HCT116 (cell line): ENCODE measurements around the gene ADARB2. TPM values are rescaled to one million over a fixed set of nuclear protein-coding genes. Genes with fewer than 3 reads are reported as not detected.

Experiments used
- ATAC-seq: fragments of 200-7000 bp; cut with Tn5 transposase; 2 replicates; pipeline ENCODE4 v1.9.1; 2020; ENCODE audit warnings: mild to moderate bottlenecking, moderate library complexity
- BruUV-seq: library from RNA; stranded (reverse); fragments of 400-500 nt; replicated peaks from 2 replicates; lab custom pipeline; 2021; lab: Mats Ljungman, UMichigan
- CTCF ChIA-PET: fragments of 300-600 bp; sonication (Branson Sonifier 250); formaldehyde crosslinking; loops from one replicate; lab custom pipeline; 2021; ENCODE audit warnings: antibody characterized with exemption; lab: Charles Lee
- POLR2A ChIA-PET: fragments of 300-600, 350-600 bp; sonication (Branson Sonifier 250); formaldehyde crosslinking; loops from one replicate; lab custom pipeline; 2021; ENCODE audit warnings: antibody characterized with exemption; lab: Charles Lee
- RAD21 ChIA-PET, 2 experiments: fragments of 300-600 bp; sonication (Branson Sonifier 250); formaldehyde crosslinking; loops; one replicate each; lab custom pipeline; 2023; ENCODE audit warnings: low total read pairs in 2 of 2; ENCODE audit not compliant: uncharacterized antibody in 2 of 2, unreplicated experiment in 2 of 2, low non-redundant PET in 1 of 2; lab: Charles Lee
- DNase-seq: peaks from one replicate; pipeline ENCODE4 v3.0.0-alpha.2; 2010; ENCODE audit warnings: low read depth, low spot score
- H2AFZ ChIP-seq: fragments of 200-600 bp; shearing (Covaris generic), sonication (generic); 2 replicates; pipeline ENCODE4 v1.6.1; 2017; ENCODE audit warnings: low read depth, mixed run types, mixed read lengths, antibody characterized with exemption, low read length; ENCODE audit not compliant: poor library complexity, severe bottlenecking
- H3K27ac ChIP-seq: 2 replicates; pipeline ENCODE4 v1.5.1; 2012; ENCODE audit warnings: low read depth, low read length
- H3K27me3 ChIP-seq: fragments of 200-600 bp; sonication (generic); 2 replicates; pipeline ENCODE4 v1.6.1; 2016; ENCODE audit warnings: mixed run types, low read length, mixed read lengths; ENCODE audit not compliant: insufficient read depth
- H3K36me3 ChIP-seq, 2 experiments: fragments of 200-500 bp in 1 of 2; fragments of 200-600 bp in 1 of 2; sonication (Bioruptor generic) in 1 of 2; sonication (generic) in 1 of 2; 2 replicates each; pipeline versions ENCODE4 v1.5.1 to v1.6.1; 2014 to 2016; ENCODE audit warnings: low read length in 2 of 2, inconsistent platforms in 1 of 2, mixed read lengths in 1 of 2, mixed run types in 1 of 2; ENCODE audit not compliant: insufficient read depth in 2 of 2, control insufficient read depth in 1 of 2
- H3K4me1 ChIP-seq, 2 experiments: fragments of 200-600 bp in 1 of 2; sonication (generic) in 1 of 2; 2 replicates each; pipeline versions ENCODE4 v1.5.1 to v1.6.1; 2012 to 2017; ENCODE audit warnings: low read length in 2 of 2, inconsistent platforms in 1 of 2, mild to moderate bottlenecking in 1 of 2, mixed read lengths in 1 of 2, mixed run types in 1 of 2, moderate library complexity in 1 of 2; ENCODE audit not compliant: insufficient read depth in 2 of 2, control insufficient read depth in 1 of 2
- H3K4me2 ChIP-seq: fragments of 200-600 bp; sonication (generic); 2 replicates; pipeline ENCODE4 v1.6.1; 2017; ENCODE audit warnings: mixed run types, low read length, mixed read lengths
- H3K4me3 ChIP-seq, 2 experiments: fragments of 200-600 bp in 1 of 2; sonication (generic) in 1 of 2; replicated peaks in 1 of 2; 2 replicates each; pipeline ENCODE4 v1.5.1; 2011 to 2016; ENCODE audit warnings: low read length in 2 of 2, control low read depth in 1 of 2, low read depth in 1 of 2, mild to moderate bottlenecking in 1 of 2, mixed read lengths in 1 of 2, mixed run types in 1 of 2
- H3K79me2 ChIP-seq: fragments of 200-600 bp; sonication (generic); 2 replicates; pipeline ENCODE4 v1.6.1; 2017; ENCODE audit warnings: mild to moderate bottlenecking, mixed run types, low read length, moderate library complexity, mixed read lengths; ENCODE audit not compliant: insufficient read depth
- H3K9ac ChIP-seq: fragments of 200-600 bp; sonication (generic); 2 replicates; pipeline ENCODE4 v1.6.1; 2016; ENCODE audit warnings: low read length, mixed read lengths
- H3K9me2 ChIP-seq: fragments of 200-600 bp; sonication (generic), shearing (Covaris generic); 2 replicates; pipeline ENCODE4 v1.6.1; 2017; ENCODE audit warnings: mixed run types, mild to moderate bottlenecking, moderate library complexity; ENCODE audit not compliant: insufficient read depth
- H3K9me3 ChIP-seq, 2 experiments: fragments of 200-500 bp in 1 of 2; fragments of 200-600 bp in 1 of 2; sonication (Bioruptor generic) in 1 of 2; sonication (generic) in 1 of 2; 2 replicates each; pipeline ENCODE4 v1.6.1; 2014 to 2017; ENCODE audit warnings: low read length in 2 of 2, mixed read lengths in 2 of 2, inconsistent platforms in 1 of 2, low read depth in 1 of 2, mild to moderate bottlenecking in 1 of 2, mixed run types in 1 of 2, moderate library complexity in 1 of 2; ENCODE audit not compliant: control insufficient read depth in 1 of 2, insufficient read depth in 1 of 2
- H4K20me1 ChIP-seq: fragments of 200-600 bp; sonication (generic), shearing (Covaris generic); 2 replicates; pipeline ENCODE4 v1.6.1; 2017; ENCODE audit warnings: mixed run types, mild to moderate bottlenecking, moderate library complexity; ENCODE audit not compliant: insufficient read depth
- ATF3 ChIP-seq: IDR thresholded peaks from 2 replicates; pipeline ENCODE4 v1.6.1; 2012
- CBX3 ChIP-seq: IDR thresholded peaks from 2 replicates; pipeline ENCODE4 v1.6.1; 2012; ENCODE audit warnings: low read depth
- EGR1 ChIP-seq: IDR thresholded peaks from 2 replicates; pipeline ENCODE4 v1.6.1; 2012; ENCODE audit warnings: low read depth
- ELF1 ChIP-seq: IDR thresholded peaks from 2 replicates; pipeline ENCODE4 v1.6.1; 2012; ENCODE audit warnings: low read depth, borderline replicate concordance
- EZH2 ChIP-seq: fragments of 200-600 bp; sonication (generic); IDR thresholded peaks from 2 replicates; pipeline ENCODE4 v1.6.1; 2017; ENCODE audit warnings: antibody characterized with exemption, mixed run types
- EZH2phosphoT487 ChIP-seq: fragments of 200-600 bp; IDR thresholded peaks from 2 replicates; pipeline ENCODE4 v1.6.1; 2018; ENCODE audit warnings: antibody characterized with exemption, borderline replicate concordance
- FOSL1 ChIP-seq: IDR thresholded peaks from 2 replicates; pipeline ENCODE4 v1.6.1; 2012; ENCODE audit warnings: low read depth
- JUND ChIP-seq: IDR thresholded peaks from 2 replicates; pipeline ENCODE4 v1.6.1; 2012
- MAX ChIP-seq: IDR thresholded peaks from 2 replicates; pipeline ENCODE4 v1.6.1; 2012
- POLR2A ChIP-seq: IDR thresholded peaks from 2 replicates; pipeline ENCODE4 v1.7.0; 2011; ENCODE audit warnings: borderline replicate concordance; ENCODE audit not compliant: insufficient read depth, insufficient read length; ENCODE audit errors: extremely low read depth
- POLR2AphosphoS5 ChIP-seq: IDR thresholded peaks from 2 replicates; pipeline ENCODE4 v1.6.1; 2011; ENCODE audit warnings: mild to moderate bottlenecking, low read depth, low read length, moderate library complexity
- RAD21 ChIP-seq: IDR thresholded peaks from 2 replicates; pipeline ENCODE4 v1.6.1; 2012; ENCODE audit warnings: low read depth, mild to moderate bottlenecking
- REST ChIP-seq: IDR thresholded peaks from 2 replicates; pipeline ENCODE4 v1.6.1; 2012; ENCODE audit warnings: low read depth
- SIN3A ChIP-seq: IDR thresholded peaks from 2 replicates; pipeline ENCODE4 v1.6.1; 2012; ENCODE audit warnings: low read depth
- SP1 ChIP-seq: IDR thresholded peaks from 2 replicates; pipeline ENCODE4 v1.6.1; 2012; ENCODE audit warnings: low read depth
- SRF ChIP-seq: IDR thresholded peaks from 2 replicates; pipeline ENCODE4 v1.6.1; 2012; ENCODE audit warnings: low read depth
- TCF7L2 ChIP-seq: IDR thresholded peaks from 2 replicates; pipeline ENCODE4 v1.7.0; 2011; ENCODE audit warnings: borderline replicate concordance, inconsistent platforms; ENCODE audit not compliant: insufficient read depth, insufficient read length; ENCODE audit errors: extremely low read depth
- YY1 ChIP-seq: IDR thresholded peaks from 2 replicates; pipeline ENCODE4 v1.6.1; 2011; ENCODE audit warnings: low read length, low read depth, moderate library complexity, mild to moderate bottlenecking; ENCODE audit not compliant: insufficient replicate concordance; ENCODE audit errors: extremely low read depth
- ZNF274 ChIP-seq: fragments of 200-500 bp; sonication (Bioruptor generic); IDR thresholded peaks from 2 replicates; pipeline ENCODE4 v1.6.1; 2014; ENCODE audit warnings: mild to moderate bottlenecking, low read depth, low read length, inconsistent platforms
- intact Hi-C: fragments of 100-400 bp; cut with micrococcal nuclease; formaldehyde crosslinking; loops from 2 replicates; pipeline ENCODE4 v1.10.0; 2022
- total RNA-seq: library from RNA; stranded (reverse); gene quantifications from one replicate; pipeline ENCODE4 v1.2.1, GENCODE V29; 2021; ENCODE audit not compliant: unreplicated experiment

The ADARB2 gene
- total RNA-seq, 1 experiment from 2014 or later = not detected

DNA sequence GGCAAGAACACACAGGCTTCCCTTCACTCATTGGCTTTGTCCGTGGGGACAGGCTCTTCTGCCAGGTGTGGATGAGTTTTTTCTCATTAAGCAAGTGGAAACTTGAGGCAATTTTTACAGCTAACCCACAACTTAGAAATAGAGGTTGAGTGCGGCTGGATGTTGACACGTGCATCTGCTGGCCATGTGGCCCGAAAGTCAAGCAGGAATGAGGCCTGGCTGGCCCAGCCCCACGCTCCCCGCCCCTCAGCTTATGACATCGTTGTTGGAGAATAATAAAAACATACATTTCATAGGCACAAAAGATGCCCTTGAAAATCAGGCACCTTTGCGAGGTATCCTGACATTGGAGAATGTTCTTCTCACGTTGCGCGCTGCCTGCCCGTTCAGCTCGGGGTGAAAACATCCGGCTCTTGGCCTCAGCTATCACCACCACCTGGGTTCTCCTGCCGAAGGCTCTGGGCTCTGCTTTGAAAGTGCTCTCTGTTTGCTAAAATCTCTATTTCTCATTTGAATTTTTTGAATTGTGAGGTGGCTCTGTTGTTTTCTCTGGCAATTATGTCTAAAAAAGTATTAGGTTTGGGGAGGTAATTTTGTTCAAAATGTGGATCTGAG, 370.4 kb downstream of the ADARB2 start:
- Histone ChIP-seq H3K27ac (no peak overlapping the region), H3K4me1 (no peaks in the 10 kb centered on the region), H3K36me3 (no peaks in the 10 kb centered on the region), H4K20me1 (no peaks in the 10 kb centered on the region), H3K79me2 (no peaks in the 10 kb centered on the region), H3K9me3 (no peaks in the 10 kb centered on the region), H3K9me2 (no peaks in the 10 kb centered on the region)
- ATAC-seq (no peak), DNase-seq (no peak)
- POLR2A ChIA-PET = no interaction called here
- TF ChIP-seq EZH2phosphoT487 (no peak), CBX3 (no peak), MAX (no peak), RAD21 (no peak), POLR2AphosphoS5 (no peak), EZH2 (no peak)
- TF ChIP-seq, all 23 proteins: peak for 0
- no peak overlapping the region for H3K9ac ChIP-seq
- ChIA-PET CTCF (no interaction called here), RAD21 (no interaction called here)
- H3K27me3 ChIP-seq = 0 out of 2 replicates have a peak, but pooled peaks cover 9% of the 10 kb centered on the region
- no peak overlapping the region for H3K4me3 ChIP-seq
- no peak overlapping the region for H3K4me2 ChIP-seq
- BruUV-seq = no TSS peak
- no peak overlapping the region for H2AFZ ChIP-seq
- intact Hi-C loops = loop anchor here (5.0 kb wide), 1 partner anchor 255 kb away; no protein-coding TSS in a partner anchor

GRCh38 chr10:1366322-1366691, 371.0 kb downstream of the ADARB2 start:
- Histone ChIP-seq H3K27ac (no peak overlapping the region), H3K9ac (no peak overlapping the region), H3K79me2 (no peaks in the 10 kb centered on the region), H3K4me2 (no peak overlapping the region), H3K9me2 (no peaks in the 10 kb centered on the region), H3K9me3 (no peaks in the 10 kb centered on the region), H3K36me3 (no peaks in the 10 kb centered on the region), H4K20me1 (no peaks in the 10 kb centered on the region), H2AFZ (no peak overlapping the region), H3K4me3 (no peak overlapping the region), H3K27me3 (0 out of 2 replicates have a peak, but pooled peaks cover 7% of the 10 kb centered on the region), H3K4me1 (no peaks in the 10 kb centered on the region)
- DNase-seq = no peak
- ChIA-PET RAD21 (no interaction called here), POLR2A (no interaction called here), CTCF (no interaction called here)
- intact Hi-C loops = loop anchor here (5.0 kb wide), 1 partner anchor 254 kb away; no protein-coding TSS in a partner anchor
- ATAC-seq = no peak
- BruUV-seq = no TSS peak
- TF ChIP-seq POLR2A = no peak
- TF ChIP-seq SIN3A = no peak
- TF ChIP-seq JUND = no peak
- TF ChIP-seq RAD21 = no peak
- TF ChIP-seq ATF3 = no peak
- TF ChIP-seq POLR2AphosphoS5 = no peak
- TF ChIP-seq YY1 = no peak
- no peak for TF ChIP-seq FOSL1
- no peak for TF ChIP-seq EGR1
- no peak for TF ChIP-seq CBX3
- no peak for TF ChIP-seq SP1
- TF ChIP-seq TCF7L2 = no peak
- TF ChIP-seq ZNF274 = no peak
- TF ChIP-seq EZH2 = no peak
- TF ChIP-seq ELF1 = no peak
- no peak for TF ChIP-seq REST
- no peak for TF ChIP-seq SRF
